Epidermal melanocyte (primary cell): ENCODE data around the gene RPL3.
"Not testable (repeated sequence)": the region's sequence is repeated elsewhere in the genome, so short reads cannot be mapped to it uniquely, and the experiment has no call there.

Experiments
- DNase-seq: peaks from one replicate; pipeline ENCODE4 v3.0.0; 2011; ENCODE audit warnings: low spot score; ENCODE audit not compliant: insufficient read length

Gene RPL3

GRCh38 chr22:39319284-39320022, at the start of gene RPL3:
RPL3 (minus strand) TSS chr22:39319623; CDS start chr22:39319597, 26 bp downstream.
- peak; percentile 87 for DNase-seq

- DNase-seq, result no peak
Observed at GRCh38 chr22:39369186-39369585, 49.8 kb upstream of the RPL3 start.

- DNase-seq, result no peak
Observed at GRCh38 chr22:39368461-39368911, 49.1 kb upstream of the RPL3 start.

GRCh38 chr22:39367035-39367434, 47.6 kb upstream of the RPL3 start:
- no peak for DNase-seq

- DNase-seq, result no peak
Observed at GRCh38 chr22:39365492-39365780, 46.0 kb upstream of the RPL3 start.

- no peak for DNase-seq
Observed at GRCh38 chr22:39364714-39365491, 45.5 kb upstream of the RPL3 start.

GRCh38 chr22:39363751-39364515, 44.5 kb upstream of the RPL3 start:
- DNase-seq, result no peak

- DNase-seq, result no peak
Observed at GRCh38 chr22:39362932-39363331, 43.5 kb upstream of the RPL3 start.

GRCh38 chr22:39362271-39362670, 42.8 kb upstream of the RPL3 start:
- no peak for DNase-seq

GRCh38 chr22:39361496-39361895, 42.1 kb upstream of the RPL3 start:
- no peak for DNase-seq

GRCh38 chr22:39360674-39361413, 41.4 kb upstream of the RPL3 start:
- no peak for DNase-seq

- no peak for DNase-seq
Observed at GRCh38 chr22:39360242-39360641, 40.8 kb upstream of the RPL3 start.

- no peak for DNase-seq
Observed at GRCh38 chr22:39359659-39360195, 40.3 kb upstream of the RPL3 start.

- not testable (repeated sequence) for DNase-seq
Observed at GRCh38 chr22:39358197-39358596, 38.8 kb upstream of the RPL3 start.

GRCh38 chr22:39357110-39358108, 38.0 kb upstream of the RPL3 start:
- DNase-seq, result not testable (repeated sequence)

GRCh38 chr22:39356464-39356863, 37.0 kb upstream of the RPL3 start:
- DNase-seq, result no peak

- DNase-seq, result not testable (repeated sequence)
Observed at GRCh38 chr22:39355805-39356204, 36.4 kb upstream of the RPL3 start.

- DNase-seq, result no peak
Observed at GRCh38 chr22:39355080-39355479, 35.7 kb upstream of the RPL3 start.

GRCh38 chr22:39353346-39353745, 33.9 kb upstream of the RPL3 start:
- no peak for DNase-seq
